IMR-90 (cell line): ENCODE data around the gene MYOCD. TPM values are rescaled to one million over a fixed set of nuclear protein-coding genes. Genes with fewer than 3 reads are reported as not detected.

Experiments used
- ATAC-seq: fragments of 200-7000 bp; cut with Tn5 transposase; 2 replicates; pipeline ENCODE4 v1.9.1; 2020; ENCODE audit warnings: low read depth, mild to moderate bottlenecking, moderate library complexity
- BruUV-seq: library from RNA; stranded (reverse); fragments of 400-500 nt; replicated peaks from 2 replicates; lab custom pipeline; 2021; lab: Mats Ljungman, UMichigan
- CTCF ChIA-PET: fragments of 300-600 bp; formaldehyde crosslinking; extraction: SDS; loops from one replicate; lab custom pipeline; 2021; ENCODE audit warnings: antibody characterized with exemption; lab: Yijun Ruan, JAX
- POLR2A ChIA-PET: fragments of 300-600 bp; sonication (Branson Sonifier 250); formaldehyde crosslinking; loops from one replicate; lab custom pipeline; 2022; ENCODE audit warnings: antibody characterized with exemption; ENCODE audit not compliant: unreplicated experiment; lab: Charles Lee
- DNase-seq: peaks from one replicate; pipeline ENCODE4 v3.0.0; 2013
- H2AFZ ChIP-seq: replicated peaks from 2 replicates; pipeline ENCODE3; 2013; ENCODE audit warnings: low read length, mild to moderate bottlenecking; ENCODE audit not compliant: poor library complexity
- H2AK5ac ChIP-seq: 2 replicates; pipeline ENCODE4 v1.6.1; 2013; ENCODE audit warnings: low read depth, low read length, inconsistent platforms
- H2AK9ac ChIP-seq: replicated peaks from 2 replicates; pipeline ENCODE3; 2013; ENCODE audit warnings: mild to moderate bottlenecking, low read depth, low read length, moderate library complexity; ENCODE audit not compliant: poor library complexity
- H2BK120ac ChIP-seq: 2 replicates; pipeline ENCODE4 v1.6.1; 2013; ENCODE audit warnings: low read depth, low read length, inconsistent platforms
- H2BK15ac ChIP-seq: 3 replicates; pipeline ENCODE4 v1.6.1; 2013; ENCODE audit warnings: low read depth, low read length, inconsistent platforms
- H2BK20ac ChIP-seq: 2 replicates; pipeline ENCODE4 v1.6.1; 2013; ENCODE audit warnings: low read depth, mild to moderate bottlenecking, inconsistent platforms, low read length, moderate library complexity
- H2BK5ac ChIP-seq: 2 replicates; pipeline ENCODE4 v1.6.1; 2013; ENCODE audit warnings: mild to moderate bottlenecking, low read depth, low read length, inconsistent platforms; ENCODE audit not compliant: poor library complexity, severe bottlenecking
- H3K14ac ChIP-seq: replicated peaks from 2 replicates; pipeline ENCODE4 v1.6.1; 2013; ENCODE audit warnings: low read depth, low read length, inconsistent platforms
- H3K18ac ChIP-seq: 2 replicates; pipeline ENCODE4 v1.6.1; 2013; ENCODE audit warnings: low read depth, low read length, control low read depth
- H3K23ac ChIP-seq: 2 replicates; pipeline ENCODE4 v1.6.1; 2013; ENCODE audit warnings: low read depth, low read length, inconsistent platforms
- H3K27ac ChIP-seq: 2 replicates; pipeline ENCODE4 v1.5.1; 2013; ENCODE audit warnings: mild to moderate bottlenecking, control low read depth, low read length; ENCODE audit not compliant: insufficient read depth
- H3K27me3 ChIP-seq: 2 replicates; pipeline ENCODE4 v1.6.1; 2013; ENCODE audit warnings: low read length; ENCODE audit not compliant: control insufficient read depth, insufficient read depth
- H3K36me3 ChIP-seq: 2 replicates; pipeline ENCODE4 v1.6.1; 2013; ENCODE audit warnings: low read length, mixed read lengths; ENCODE audit not compliant: control insufficient read depth, insufficient read depth
- H3K4ac ChIP-seq: 2 replicates; pipeline ENCODE4 v1.6.1; 2013; ENCODE audit warnings: low read depth, low read length, inconsistent platforms
- H3K4me1 ChIP-seq: 2 replicates; pipeline ENCODE4 v1.6.1; 2013; ENCODE audit warnings: low read length, mixed read lengths; ENCODE audit not compliant: control insufficient read depth, insufficient read depth
- H3K4me2 ChIP-seq: 2 replicates; pipeline ENCODE4 v1.6.1; 2013; ENCODE audit warnings: low read depth, mild to moderate bottlenecking, control low read depth, low read length, moderate library complexity
- H3K4me3 ChIP-seq: 2 replicates; pipeline ENCODE4 v1.5.1; 2013; ENCODE audit warnings: low read depth, mild to moderate bottlenecking, control low read depth, low read length, moderate library complexity; ENCODE audit not compliant: insufficient read depth
- H3K56ac ChIP-seq: 2 replicates; pipeline ENCODE4 v1.6.1; 2013; ENCODE audit warnings: low read length, inconsistent platforms; ENCODE audit not compliant: insufficient read depth; ENCODE audit errors: extremely low read depth
- H3K79me1 ChIP-seq, 2 experiments: 2 replicates each; pipeline ENCODE4 v1.6.1; 2013; ENCODE audit warnings: low read length in 2 of 2, inconsistent platforms in 1 of 2, low read depth in 1 of 2
- H3K9ac ChIP-seq: 2 replicates; pipeline ENCODE4 v1.6.1; 2013; ENCODE audit warnings: low read depth, low read length, control low read depth
- H3K9me1 ChIP-seq: 2 replicates; pipeline ENCODE4 v1.6.1; 2013; ENCODE audit warnings: low read length, inconsistent platforms; ENCODE audit not compliant: insufficient read depth
- H3K9me3 ChIP-seq: 2 replicates; pipeline ENCODE4 v1.6.1; 2013; ENCODE audit warnings: low read length; ENCODE audit not compliant: control insufficient read depth, insufficient read depth
- H4K20me1 ChIP-seq: 2 replicates; pipeline ENCODE4 v1.6.1; 2013; ENCODE audit warnings: low read length, inconsistent platforms; ENCODE audit not compliant: insufficient read depth
- H4K5ac ChIP-seq: 2 replicates; pipeline ENCODE4 v1.6.1; 2013; ENCODE audit warnings: mild to moderate bottlenecking, low read depth, low read length, control low read depth
- H4K8ac ChIP-seq, 2 experiments: 2 replicates each; pipeline ENCODE4 v1.6.1; 2013; ENCODE audit warnings: low read depth in 2 of 2, low read length in 2 of 2, control low read depth in 1 of 2, inconsistent platforms in 1 of 2
- H4K91ac ChIP-seq: 2 replicates; pipeline ENCODE4 v1.6.1; 2013; ENCODE audit warnings: low read depth, low read length, inconsistent platforms; ENCODE audit not compliant: insufficient read depth
- CEBPB ChIP-seq: IDR thresholded peaks from 2 replicates; pipeline ENCODE4 v1.6.1; 2012; ENCODE audit warnings: low read depth, low read length, improper control_type of control experiment
- CHD1 ChIP-seq: IDR thresholded peaks from 2 replicates; pipeline ENCODE4 v1.6.1; 2012; ENCODE audit warnings: low read depth, low read length, improper control_type of control experiment
- CTCF ChIP-seq: conservative IDR thresholded peaks from 2 replicates; pipeline ENCODE4 v1.5.1; 2012; ENCODE audit warnings: mild to moderate bottlenecking, low read depth, low read length, improper control_type of control experiment
- MAZ ChIP-seq: IDR thresholded peaks from 2 replicates; pipeline ENCODE4 v1.6.1; 2012; ENCODE audit warnings: low read depth, mild to moderate bottlenecking, low read length, improper control_type of control experiment, moderate library complexity, borderline replicate concordance
- POLR2A ChIP-seq: IDR thresholded peaks from 2 replicates; pipeline ENCODE4 v1.6.1; 2012; ENCODE audit warnings: mild to moderate bottlenecking, low read depth, low read length
- RAD21 ChIP-seq: IDR thresholded peaks from 2 replicates; pipeline ENCODE4 v1.6.1; 2012; ENCODE audit warnings: low read length, improper control_type of control experiment
- SMC3 ChIP-seq: fragments of 150-350 bp; IDR thresholded peaks from 2 replicates; pipeline ENCODE4 v1.6.1; 2016; ENCODE audit warnings: low read depth, mild to moderate bottlenecking, antibody characterized with exemption, low read length, moderate library complexity
- WGBS, 2 experiments: methylation state at CpG; one replicate each; pipeline versions ENCODE4 v1.1.5 to v1.1.7; 2013; ENCODE audit warnings: missing lambda C conversion rate in 2 of 2; ENCODE audit not compliant: insufficient read length in 1 of 2; ENCODE audit errors: extremely low coverage in 2 of 2; 5-methylcytosine and 5-hydroxymethylcytosine counted together
- dilution Hi-C: fragments of 300-500 bp; cut with HindIII; formaldehyde crosslinking; loops from one replicate; pipeline ENCODE4 v1.14.3; 2018; ENCODE audit warnings: low sequenced_read_pairs; ENCODE audit not compliant: unreplicated experiment
- in situ Hi-C: fragments of 300-500 bp; cut with MboI; formaldehyde crosslinking; loops from 3 replicates; pipeline ENCODE4 v1.14.3; 2019; ENCODE audit warnings: low sequenced_read_pairs, inconsistent platforms, mixed read lengths
- intact Hi-C: fragments of 100-400 bp; cut with micrococcal nuclease; formaldehyde crosslinking; loops from 2 replicates; pipeline ENCODE4 v1.10.0; 2022
- polyA plus RNA-seq, 3 experiments: library from polyadenylated mRNA; depleted of rRNA; stranded (reverse); fragments of >200 nt; gene quantifications; 2 replicates each; pipeline ENCODE4 v1.2.3, GENCODE V29; 2012; ENCODE audit warnings: low replicate concordance in 1 of 3
- total RNA-seq: library from RNA; depleted of rRNA; stranded (reverse); fragments of >200 nt; gene quantifications from 2 replicates; pipeline ENCODE4 v1.2.3, GENCODE V29; 2012

The MYOCD gene
- total and polyA plus RNA-seq, 2 of the 4 experiments (the other 2 are of a cell fraction), result 10.6 to 20.1 TPM

- Histone ChIP-seq H3K18ac (peak overlapping the region; percentile 54; the same call in 1 of the 2 replicates), H3K23ac (peak overlapping the region; percentile 92), H2AK5ac (peak overlapping the region; percentile 71; the same call in 1 of the 2 replicates), H4K5ac (no peak overlapping the region), H3K79me1 (peaks cover 15 to 61% of the 10 kb centered on the region in 2 experiments), H3K9me3 (no peaks in the 10 kb centered on the region), H4K20me1 (no peaks in the 10 kb centered on the region), H3K36me3 (no peaks in the 10 kb centered on the region), H4K8ac (peak overlapping the region; percentile 16 to 60; a peak in 3 of 4 replicates), H3K27ac (peak overlapping the region; percentile 42), H2AK9ac (no peak overlapping the region), H3K14ac (peak overlapping the region; percentile 81), H2BK20ac (peak overlapping the region; percentile 78), H2AFZ (peak overlapping the region; percentile 74), H2BK5ac (peak overlapping the region; percentile 77), H3K4me1 (peaks cover 9% of the 10 kb centered on the region), H3K4me3 (peak overlapping the region; percentile 94), H3K27me3 (no peaks in the 10 kb centered on the region), H3K56ac (peak overlapping the region; percentile 56), H2BK15ac (peak overlapping the region; percentile 55; the same call in 1 of the 3 replicates), H2BK120ac (peak overlapping the region; percentile 86), H3K4me2 (peak overlapping the region; percentile 92), H3K9me1 (peaks cover 2% of the 10 kb centered on the region; the same call in 1 of the 2 replicates), H3K4ac (peak overlapping the region; percentile 84), H4K91ac (peak overlapping the region; percentile 78), H3K9ac (peak overlapping the region; percentile 95; the same call in 1 of the 2 replicates)
- POLR2A ChIA-PET, result no interaction called here
- TF ChIP-seq POLR2A (peak; percentile 46), CTCF (peak; percentile 87), RAD21 (peak; percentile 93), MAZ (no peak; the same call in 1 of the 2 replicates), CEBPB (no peak), SMC3 (peak; percentile 90), CHD1 (peak; percentile 49; the same call in 1 of the 2 replicates)
- in situ Hi-C loops, result loop anchor here (5.0 to 10.0 kb wide), 4 partner anchors 120 to 485 kb away; no protein-coding TSS in a partner anchor
- no TSS peak for BruUV-seq
- CTCF ChIA-PET, result interaction anchor here (0.9 to 4.9 kb wide), 15 partner anchors 11 to 486 kb away, joined by 3 to 21 read pairs (median 5); no protein-coding TSS in a partner anchor
- ATAC-seq, result peak; percentile 63
- no CpG with 5 or more reads among the region's 9 CpGs for WGBS, 2 experiments
- peak; percentile 89 for DNase-seq
- intact Hi-C loops, result loop anchor here (1.0 to 5.0 kb wide), 8 partner anchors 75 to 487 kb away; no protein-coding TSS in a partner anchor
- dilution Hi-C loops, result no loop called here
Observed at GRCh38 chr17:12667299-12667958, 1.7 kb downstream of the MYOCD start.
